Spleen (tissue), 11 donors: ENCODE measurements around the gene KANK4. TPM values are rescaled to one million over a fixed set of nuclear protein-coding genes. Genes with fewer than 3 reads are reported as not detected.

ENCODE experiments used
- DNase-seq: peaks from one replicate; pipeline ENCODE4 v3.0.0-alpha.2; 2020
- H3K27ac ChIP-seq, 8 donors: fragments of 200-600 bp; sonication (generic) in 7 of 8; 1 replicate in 4 of 8; 2 replicates in 4 of 8; pipeline versions ENCODE4 v1.5.0 to v1.8.0; 2016 to 2021; ENCODE audit warnings: inconsistent platforms in 4 of 8, mild to moderate bottlenecking in 4 of 8, moderate library complexity in 1 of 8
- H3K27me3 ChIP-seq, 7 donors: fragments of 200-600 bp; sonication (generic) in 6 of 7; replicated peaks in 1 of 7; 1 replicate in 4 of 7; 2 replicates in 3 of 7; pipeline versions ENCODE4 v1.5.0 to v1.8.0; 2016 to 2021; ENCODE audit warnings: inconsistent platforms in 3 of 7, mild to moderate bottlenecking in 1 of 7
- H3K36me3 ChIP-seq, 6 donors: fragments of 200-600 bp; sonication (generic) in 5 of 6; 1 replicate in 4 of 6; 2 replicates in 2 of 6; pipeline versions ENCODE4 v1.5.0 to v1.8.0; 2016 to 2021; ENCODE audit warnings: inconsistent platforms in 2 of 6
- H3K4me1 ChIP-seq, 6 donors: fragments of 200-600 bp; sonication (generic) in 5 of 6; 1 replicate in 3 of 6; 2 replicates in 3 of 6; pipeline versions ENCODE4 v1.5.0 to v1.8.0; 2016 to 2021; ENCODE audit warnings: inconsistent platforms in 3 of 6
- H3K4me3 ChIP-seq, 8 donors: fragments of 200-600 bp; sonication (generic) in 7 of 8; 1 replicate in 4 of 8; 2 replicates in 4 of 8; pipeline versions ENCODE4 v1.5.0 to v1.8.0; 2016 to 2021; ENCODE audit warnings: inconsistent platforms in 4 of 8, mild to moderate bottlenecking in 4 of 8, moderate library complexity in 2 of 8
- H3K9me3 ChIP-seq, 8 donors: fragments of 200-600 bp; sonication (generic) in 7 of 8; 1 replicate in 4 of 8; 2 replicates in 4 of 8; pipeline versions ENCODE4 v1.5.0 to v1.8.0; 2016 to 2021; ENCODE audit warnings: inconsistent platforms in 4 of 8
- CTCF ChIP-seq, 11 experiments: fragments of 200-600 bp in 7 of 11; fragments of 450-650 bp in 4 of 11; sonication (generic) in 4 of 11; IDR thresholded peaks in 8 of 11; conservative IDR thresholded peaks in 3 of 11; 1 replicate in 7 of 11; 2 replicates in 4 of 11; pipeline versions ENCODE4 v1.4.0 to v1.8.0; 2016 to 2021; ENCODE audit warnings: antibody characterized with exemption in 11 of 11, inconsistent platforms in 4 of 11, mild to moderate bottlenecking in 1 of 11
- POLR2A ChIP-seq, 3 donors: fragments of 450-650 bp; IDR thresholded peaks; one replicate each; pipeline ENCODE4 v1.5.1; 2017; ENCODE audit warnings: antibody characterized with exemption in 3 of 3, mild to moderate bottlenecking in 1 of 3
- POLR2AphosphoS5 ChIP-seq, 3 donors: sonication (generic); formaldehyde crosslinking; IDR thresholded peaks; one replicate each; pipeline ENCODE4 v1.5.1; 2017; ENCODE audit warnings: antibody characterized with exemption in 3 of 3
- WGBS, 5 donors: extraction: QIAGEN DNeasy Blood & Tissue Kit in 3 of 5; methylation state at CpG; one replicate each; pipeline versions ENCODE4 v1.1.5 to v1.1.7; 2013 to 2018; 5-methylcytosine and 5-hydroxymethylcytosine counted together
- intact Hi-C: fragments of 100-400 bp; cut with DNase I; formaldehyde crosslinking; loops from one replicate; pipeline ENCODE4 v1.15.0; 2023; ENCODE audit warnings: low total_unique reads
- polyA plus RNA-seq, 3 donors: library from polyadenylated mRNA; stranded (reverse); fragments of 200-250 nt; gene quantifications; one replicate each; pipeline ENCODE4 v1.2.1, GENCODE V29; 2013
- total RNA-seq, 7 donors: library from RNA; depleted of rRNA in 3 of 7; stranded (reverse); fragments of >200 nt in 3 of 7; fragmentation: NEBNext Ultra II Directional in 4 of 7; extraction: Animal tissue kit (Norgen Biotek cat#: 25700) in 4 of 7; gene quantifications; one replicate each; pipeline versions ENCODE4 v1.1.0 to v1.2.1, GENCODE V29; 2016 to 2021
- donor health status: healthy with polysubstance abuse.
- donor health status: DM: no; HTN: no; CAD: no; lungs with moderate emphysema.
- donor health status: DM: no; HTN: no; CAD: no.
- donor health status: Bipolar disorder and iron deficiency.
- donor health status: healthy.
- donor health status: DM: no; HTN: no; CAD: no.
- donor health status: DM: yes; HTN: yes; CAD: no.

KANK4 gene
- total and polyA plus RNA-seq, 10 donors: 0.11 to 1.3 (median 0.47) TPM

- WGBS, 5 donors: 54 to 74% (median 72%) methylated on average over 5 to 7 of the region's 7 CpGs
- DNase-seq: peak; percentile 29
- no peaks in the 10 kb centered on the region for H3K9me3 ChIP-seq
- H3K27ac ChIP-seq: no peak overlapping the region
- no peak overlapping the region for H3K4me3 ChIP-seq
- intact Hi-C loops: no loop called here
- H3K4me1 ChIP-seq: peaks cover 0 to 13% (median 2%) of the 10 kb centered on the region in 6 donors
- TF ChIP-seq POLR2AphosphoS5 (IDR thresholded peaks at IDR 0.05) (no peak), CTCF (IDR thresholded peaks at IDR 0.05 in 8 of 11, conservative IDR thresholded peaks at IDR 0.05 in 3 of 11) (no peak), POLR2A (IDR thresholded peaks at IDR 0.05) (no peak)
- no peaks in the 10 kb centered on the region for H3K27me3 ChIP-seq
- H3K36me3 ChIP-seq: no peaks in the 10 kb centered on the region
Measured at GRCh38 chr1:62333441-62333840, 14.2 kb upstream of the KANK4 start.

- no peak overlapping the region for H3K4me3 ChIP-seq
- 80 to 88% (median 86%) methylated on average over 10 to 22 of the region's 22 CpGs for WGBS, 5 donors
- H3K27me3 ChIP-seq: peaks cover 0 to 10% (median 0%) of the 10 kb centered on the region in 7 donors
- H3K36me3 ChIP-seq: no peaks in the 10 kb centered on the region
- peak; percentile 63 for DNase-seq
- no peaks in the 10 kb centered on the region for H3K4me1 ChIP-seq
- TF ChIP-seq POLR2AphosphoS5 (IDR thresholded peaks at IDR 0.05): no peak
- no peak for TF ChIP-seq POLR2A (IDR thresholded peaks at IDR 0.05)
- no peak for TF ChIP-seq CTCF (IDR thresholded peaks at IDR 0.05 in 8 of 11, conservative IDR thresholded peaks at IDR 0.05 in 3 of 11)
- no peak overlapping the region for H3K27ac ChIP-seq
- intact Hi-C loops: no loop called here
- H3K9me3 ChIP-seq: no peaks in the 10 kb centered on the region
Measured at GRCh38 chr1:62327360-62328055, 8.3 kb upstream of the KANK4 start.

GRCh38 chr1:62325681-62326080, 6.4 kb upstream of the KANK4 start:
- H3K36me3 ChIP-seq: no peaks in the 10 kb centered on the region
- TF ChIP-seq POLR2AphosphoS5 (IDR thresholded peaks at IDR 0.05): no peak
- no peak for TF ChIP-seq POLR2A (IDR thresholded peaks at IDR 0.05)
- TF ChIP-seq CTCF (IDR thresholded peaks at IDR 0.05 in 8 of 11, conservative IDR thresholded peaks at IDR 0.05 in 3 of 11): no peak
- H3K4me3 ChIP-seq: no peak overlapping the region
- H3K27me3 ChIP-seq: peaks cover 0 to 13% (median 0%) of the 10 kb centered on the region in 7 donors
- H3K27ac ChIP-seq: no peak overlapping the region
- WGBS, 5 donors: 58 to 79% (median 62%) methylated on average over 2 of the region's 2 CpGs
- no peak for DNase-seq
- H3K4me1 ChIP-seq: no peaks in the 10 kb centered on the region
- intact Hi-C loops: no loop called here
- no peaks in the 10 kb centered on the region for H3K9me3 ChIP-seq

- no peak overlapping the region for H3K4me3 ChIP-seq
- H3K4me1 ChIP-seq: no peaks in the 10 kb centered on the region
- WGBS, 5 donors: 50 to 79% (median 71%) methylated on average over 5 of the region's 5 CpGs
- no peaks in the 10 kb centered on the region for H3K36me3 ChIP-seq
- no peaks in the 10 kb centered on the region for H3K9me3 ChIP-seq
- no peak overlapping the region for H3K27ac ChIP-seq
- DNase-seq: no peak
- intact Hi-C loops: no loop called here
- H3K27me3 ChIP-seq: peaks cover 0 to 19% (median 4%) of the 10 kb centered on the region in 7 donors
- no peak for TF ChIP-seq POLR2AphosphoS5 (IDR thresholded peaks at IDR 0.05)
- TF ChIP-seq CTCF (IDR thresholded peaks at IDR 0.05 in 8 of 11, conservative IDR thresholded peaks at IDR 0.05 in 3 of 11): no peak
- no peak for TF ChIP-seq POLR2A (IDR thresholded peaks at IDR 0.05)
Measured at GRCh38 chr1:62325081-62325480, 5.8 kb upstream of the KANK4 start.
